ENCODE measurements around the gene ZNF408.

DNA sequence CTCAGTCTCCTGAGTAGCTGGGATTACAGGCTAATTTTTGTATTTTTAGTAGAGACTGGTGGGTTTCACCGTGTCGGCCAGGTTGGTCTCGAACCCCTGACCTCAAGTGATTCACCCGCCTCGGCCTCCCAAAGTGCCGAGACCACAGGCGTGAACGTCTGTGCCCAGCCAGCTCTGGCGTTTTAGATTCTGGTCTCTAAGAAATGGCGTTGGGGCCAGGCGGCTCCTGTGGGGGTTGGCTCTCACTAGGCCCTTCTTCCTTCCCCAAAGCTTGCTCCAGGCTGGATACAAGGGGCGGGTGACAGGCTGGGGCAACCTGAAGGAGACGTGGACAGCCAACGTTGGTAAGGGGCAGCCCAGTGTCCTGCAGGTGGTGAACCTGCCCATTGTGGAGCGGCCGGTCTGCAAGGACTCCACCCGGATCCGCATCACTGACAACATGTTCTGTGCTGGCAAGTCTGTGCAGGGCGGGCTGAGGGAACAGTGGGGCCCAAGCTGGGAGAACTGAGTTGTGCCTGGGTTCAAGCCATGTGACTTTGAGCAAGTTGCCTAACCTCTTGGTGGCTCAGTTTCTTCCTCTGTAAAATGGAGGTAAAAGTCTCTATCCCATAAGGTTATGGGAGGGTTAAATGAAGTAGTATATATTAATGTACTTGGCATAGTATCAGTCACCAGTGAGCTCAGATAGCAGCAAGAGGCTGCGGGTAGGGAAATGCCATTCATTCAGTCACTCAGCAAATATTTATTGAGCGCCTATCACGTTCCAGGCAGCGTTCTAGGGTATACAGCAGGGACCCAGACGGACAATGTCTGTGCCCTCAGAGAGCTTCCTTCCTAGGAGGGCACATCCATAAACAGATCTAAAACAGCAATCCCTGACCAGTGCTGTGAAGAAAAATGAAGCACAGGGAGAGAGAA is 28.5 kb downstream of the ZNF408 start:
- TF ChIP-seq CTCF (IDR thresholded peaks at IDR 0.05; ENCODE audit: low read length) (no peak), EZH2 (IDR thresholded peaks at IDR 0.05; ENCODE audit: borderline replicate concordance, low read length) (no peak)
